Fibroblast of peridontal ligament (primary cell): ENCODE data around the gene SLC39A7.

ENCODE experiments used
- DNase-seq: peaks from one replicate; pipeline ENCODE4 v3.0.0-alpha.2; 2010; ENCODE audit errors: extremely low read depth

SLC39A7 gene

DNA sequence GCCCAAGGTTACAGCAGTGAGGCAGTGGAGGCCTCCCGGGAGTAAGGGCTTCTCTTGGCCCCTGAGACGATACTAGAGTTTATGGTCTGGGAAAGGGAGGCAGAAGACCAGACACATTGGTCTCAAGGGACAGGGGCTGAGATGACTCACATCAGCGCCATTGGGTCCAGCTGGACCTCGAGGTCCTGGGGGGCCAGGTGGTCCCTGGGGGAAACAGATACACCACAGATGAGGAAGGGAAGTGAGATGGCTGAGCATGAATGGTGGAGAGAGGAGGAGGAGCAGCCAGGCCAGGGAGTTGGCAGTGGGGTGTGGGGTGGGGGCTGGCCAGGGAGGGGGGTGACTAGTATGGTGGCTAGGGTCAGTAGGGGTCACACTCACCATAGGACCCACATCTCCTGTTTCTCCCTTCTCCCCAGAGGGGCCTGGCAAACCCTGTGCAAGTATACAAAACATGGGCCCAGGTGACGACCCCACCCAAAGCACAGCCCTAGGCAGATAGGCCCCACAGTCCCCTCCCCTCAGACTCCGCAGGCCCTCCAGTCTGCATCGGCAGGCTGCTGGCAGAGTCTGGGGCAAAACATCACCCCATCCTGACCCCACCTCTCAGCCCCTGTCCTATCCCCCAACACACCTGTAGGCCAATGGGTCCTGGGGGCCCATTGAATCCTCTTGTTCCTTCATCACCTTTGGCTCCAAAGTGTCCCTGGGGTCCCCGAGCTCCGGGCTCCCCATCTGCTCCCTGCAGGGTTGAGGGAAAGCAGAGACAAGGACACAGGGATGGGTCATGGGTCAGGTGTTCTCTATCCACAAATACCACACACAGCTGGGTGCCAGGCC is 30.3 kb upstream of the SLC39A7 start:
- DNase-seq: no peak

DNA sequence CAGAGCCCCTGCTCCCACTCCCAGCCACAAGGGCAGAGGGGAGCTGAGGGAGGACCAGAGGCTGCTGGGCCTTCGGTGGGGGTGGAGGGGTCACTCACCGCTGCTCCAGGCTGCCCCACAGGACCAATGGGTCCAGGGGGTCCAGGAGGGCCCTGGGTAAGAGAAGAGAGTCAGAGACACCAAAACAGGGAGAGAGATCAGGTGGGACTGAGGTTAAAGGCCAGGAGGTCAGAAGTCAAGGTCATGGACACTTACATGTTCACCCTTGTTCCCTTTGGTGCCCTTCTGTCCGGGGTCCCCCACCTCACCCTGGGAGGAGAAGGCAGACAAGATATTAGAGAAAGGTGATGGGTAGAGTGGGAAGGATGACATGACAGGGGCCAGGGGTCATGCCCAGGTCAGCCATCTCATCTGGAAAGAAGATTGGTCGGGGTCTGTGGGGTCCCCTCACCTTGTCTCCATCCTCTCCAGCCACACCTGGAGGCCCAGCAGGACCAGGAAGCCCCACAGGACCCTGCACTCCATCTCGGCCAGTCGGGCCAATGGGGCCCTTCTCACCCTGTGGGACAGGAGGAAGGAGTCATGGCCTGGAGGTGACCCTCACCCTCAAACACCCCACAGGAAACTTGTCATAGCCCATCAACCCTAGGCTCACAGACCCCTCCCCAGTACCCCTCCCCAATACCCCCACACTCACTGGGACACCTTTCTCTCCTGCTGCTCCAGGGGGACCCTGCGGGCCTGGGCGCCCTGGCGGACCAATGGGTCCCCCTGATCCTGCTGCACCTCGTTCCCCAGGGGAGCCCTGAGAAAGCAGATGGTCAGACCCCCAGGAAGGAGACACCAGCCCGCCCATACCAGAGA is 29.4 kb upstream of the SLC39A7 start:
- no peak for DNase-seq

GRCh38 chr6:33171880-33172687 is 28.6 kb upstream of the SLC39A7 start:
- DNase-seq: no peak

- DNase-seq: peak; percentile 45
Observed at GRCh38 chr6:33172688-33173534, 27.8 kb upstream of the SLC39A7 start.

GRCh38 chr6:33173535-33174180 is 27.0 kb upstream of the SLC39A7 start:
- DNase-seq: no peak

DNA sequence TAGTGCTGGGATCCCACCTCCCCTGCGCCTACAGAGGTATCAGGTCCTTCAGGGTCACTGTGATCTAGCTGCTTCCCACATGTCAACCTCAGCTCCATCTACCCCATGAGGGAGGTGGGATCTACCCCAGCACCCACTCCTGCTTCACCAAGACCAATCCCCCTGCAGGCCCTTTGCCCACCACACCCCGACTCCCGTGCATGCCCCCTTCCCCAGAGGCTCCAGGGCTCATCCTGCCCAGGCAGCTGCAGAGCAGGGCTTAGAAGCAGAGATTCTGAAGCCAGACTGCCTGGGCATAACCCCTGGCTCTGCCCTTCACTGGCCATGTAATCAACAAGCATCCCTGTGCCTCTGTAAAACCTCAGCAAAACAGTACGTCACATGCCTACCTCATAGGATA is 25.9 kb upstream of the SLC39A7 start:
- DNase-seq: no peak

DNA sequence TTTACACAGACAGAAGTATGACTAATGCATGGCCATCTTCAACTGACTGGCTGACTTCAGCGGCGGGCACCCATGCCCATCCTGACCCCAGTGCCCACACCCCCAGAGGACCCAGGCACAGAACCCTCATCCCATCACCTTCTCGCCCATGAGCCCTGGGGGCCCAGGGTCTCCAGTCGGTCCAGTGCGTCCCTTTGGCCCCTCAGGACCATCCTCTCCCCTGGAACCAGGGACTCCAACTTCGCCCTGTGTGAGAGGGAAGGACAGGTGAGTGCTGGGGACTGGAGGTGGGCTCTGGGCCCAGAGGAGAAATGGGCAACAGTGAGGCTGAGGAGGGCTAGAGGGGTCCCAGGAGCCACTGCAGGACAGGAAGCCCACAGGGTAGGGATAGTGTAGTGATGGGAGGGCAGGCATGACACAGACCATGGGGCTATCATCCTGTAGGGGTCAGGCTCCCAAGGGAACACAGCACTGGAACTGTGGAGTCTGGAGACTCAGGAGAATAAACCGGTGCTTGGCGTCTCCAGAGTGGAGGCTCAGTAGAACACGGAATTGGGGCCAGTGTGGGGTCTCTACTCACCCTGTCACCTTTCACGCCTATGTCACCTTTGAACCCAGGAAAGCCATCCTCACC is 25.1 kb upstream of the SLC39A7 start:
- DNase-seq: no peak

- DNase-seq: no peak
Observed at GRCh38 chr6:33176906-33177305, 23.8 kb upstream of the SLC39A7 start.

DNA sequence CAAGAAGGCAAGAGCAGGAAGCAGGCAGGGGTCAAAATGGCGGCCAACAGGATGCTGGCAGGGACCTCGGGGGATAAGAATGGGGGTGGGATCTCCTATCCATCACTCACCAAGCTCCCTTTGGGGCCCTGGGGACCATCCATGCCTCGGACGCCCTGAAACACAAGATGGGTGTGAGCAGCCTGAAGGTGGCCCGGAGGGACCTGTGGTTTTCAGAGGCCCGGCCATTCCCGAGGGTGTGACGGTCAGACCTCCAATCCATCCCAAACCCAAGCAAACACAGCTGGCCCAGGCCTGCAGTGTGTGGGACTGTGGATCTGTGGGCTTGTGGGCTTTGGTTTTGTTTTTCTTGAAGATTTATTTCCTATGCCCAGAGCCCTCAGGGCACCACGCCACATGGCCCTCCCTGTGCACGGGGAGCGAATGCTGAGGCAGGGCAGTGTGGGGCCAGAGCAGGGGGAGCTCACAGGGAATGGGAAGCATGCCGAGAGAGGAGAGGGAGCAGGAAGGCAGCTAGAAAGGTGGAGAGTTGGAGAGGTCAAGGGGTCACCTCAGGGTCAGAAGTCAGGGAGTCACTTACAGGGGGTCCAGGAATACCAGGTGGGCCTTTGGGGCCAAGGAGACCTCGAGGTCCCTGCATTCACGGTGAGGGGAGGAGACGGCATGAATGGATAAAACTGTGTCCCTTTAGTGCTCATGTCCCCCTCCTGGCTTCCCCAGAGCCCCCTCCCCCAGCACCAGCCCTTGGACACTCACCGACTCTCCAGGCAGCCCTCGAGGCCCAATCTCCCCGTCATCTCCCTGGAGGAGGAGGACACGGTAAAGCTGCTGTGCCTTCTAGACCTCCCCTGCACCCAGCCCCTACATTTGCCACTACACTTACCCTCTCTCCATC is 22.9 kb upstream of the SLC39A7 start:
- peak; percentile 47 for DNase-seq

- DNase-seq: no peak
Observed at GRCh38 chr6:33178755-33179475, 21.8 kb upstream of the SLC39A7 start.

- no peak for DNase-seq
Observed at GRCh38 chr6:33181141-33181540, 19.5 kb upstream of the SLC39A7 start.

DNA sequence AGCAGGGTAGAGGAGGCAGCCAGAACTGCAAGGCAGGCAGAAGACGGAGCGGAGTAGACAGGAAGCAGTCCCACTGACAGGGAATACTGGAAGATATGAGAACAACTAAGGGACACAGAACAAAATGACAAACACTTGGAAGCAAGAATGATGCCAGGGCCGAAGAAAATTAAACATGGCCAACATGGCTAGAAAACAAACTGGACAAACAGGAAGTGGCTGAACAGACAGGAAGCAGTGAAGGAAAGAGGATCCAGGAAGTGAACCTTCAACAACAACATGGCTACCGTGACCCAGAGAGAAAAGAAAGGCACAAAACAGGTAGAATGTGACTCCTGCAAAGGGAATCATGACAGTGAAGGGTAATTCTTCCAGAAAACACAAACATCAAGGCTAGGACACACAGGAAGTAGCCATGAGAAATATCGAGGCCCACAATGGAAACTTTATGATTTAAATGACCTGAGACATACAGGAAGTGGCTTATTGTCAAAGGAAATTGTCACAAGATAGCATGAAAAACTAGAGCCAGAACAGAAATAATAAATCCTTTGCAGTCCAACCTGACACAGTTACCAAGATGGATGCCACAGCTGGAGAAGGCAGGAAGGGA is 17.5 kb upstream of the SLC39A7 start:
- no peak for DNase-seq

- DNase-seq: no peak
Observed at GRCh38 chr6:33185190-33185589, 15.5 kb upstream of the SLC39A7 start.

DNA sequence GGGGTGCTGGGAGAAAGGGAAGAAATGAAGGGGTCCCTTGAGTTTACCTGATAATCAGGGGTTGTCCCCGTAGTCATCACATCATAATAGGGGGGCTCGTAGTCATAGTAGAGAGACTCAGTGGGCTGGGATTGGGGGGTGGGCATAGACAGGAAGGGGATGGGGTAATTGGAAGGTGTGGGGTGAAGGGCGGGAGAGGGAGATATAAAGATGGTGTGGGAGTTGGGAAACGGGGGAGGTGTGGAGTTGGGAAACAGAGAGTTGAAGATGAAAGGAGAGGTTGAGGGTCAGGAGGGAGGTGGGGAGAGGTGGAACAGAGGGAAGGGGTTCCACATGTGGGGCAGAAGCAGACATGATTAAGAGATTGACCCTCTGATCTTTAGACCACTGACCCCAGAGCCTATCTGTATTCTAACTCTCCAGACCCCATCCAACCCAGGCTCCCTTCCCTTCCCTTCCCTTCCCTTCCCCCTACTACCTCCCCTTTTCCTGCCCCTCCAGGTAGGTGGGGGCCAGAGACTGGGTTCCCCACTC is 14.9 kb upstream of the SLC39A7 start:
- no peak for DNase-seq

DNA sequence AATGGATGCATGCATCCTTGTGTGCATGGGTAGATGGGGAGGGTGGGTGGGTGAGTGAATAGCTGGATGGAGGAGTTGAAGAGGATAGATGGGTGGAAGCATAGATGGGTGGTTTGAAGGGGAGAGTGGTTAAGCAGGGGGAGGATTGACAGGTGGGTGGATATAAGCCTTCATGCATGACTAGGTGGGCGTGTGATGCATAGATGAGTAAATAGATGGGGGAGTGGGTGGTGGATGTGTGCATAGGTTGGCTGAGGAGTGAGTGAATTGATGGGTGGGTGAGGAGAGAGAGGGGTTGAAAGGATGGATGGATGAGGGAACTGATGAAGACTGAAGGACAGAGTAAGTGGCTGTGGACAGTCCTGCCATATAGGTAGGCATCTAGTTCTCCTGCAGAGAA is 12.9 kb upstream of the SLC39A7 start:
- DNase-seq: no peak

GRCh38 chr6:33189164-33189563 is 11.5 kb upstream of the SLC39A7 start:
- no peak for DNase-seq

- no peak for DNase-seq
Observed at GRCh38 chr6:33189625-33190448, 10.8 kb upstream of the SLC39A7 start.
